GM21825 (cell line): ENCODE measurements around the gene LRRC59.

Experiments
- ATAC-seq: cut with Tn5 transposase; IDR thresholded peaks from one replicate; pipeline ENCODE4 v1.9.1; 2021; ENCODE audit warnings: mild to moderate bottlenecking, moderate library complexity; ENCODE audit not compliant: unreplicated experiment

The LRRC59 gene

DNA sequence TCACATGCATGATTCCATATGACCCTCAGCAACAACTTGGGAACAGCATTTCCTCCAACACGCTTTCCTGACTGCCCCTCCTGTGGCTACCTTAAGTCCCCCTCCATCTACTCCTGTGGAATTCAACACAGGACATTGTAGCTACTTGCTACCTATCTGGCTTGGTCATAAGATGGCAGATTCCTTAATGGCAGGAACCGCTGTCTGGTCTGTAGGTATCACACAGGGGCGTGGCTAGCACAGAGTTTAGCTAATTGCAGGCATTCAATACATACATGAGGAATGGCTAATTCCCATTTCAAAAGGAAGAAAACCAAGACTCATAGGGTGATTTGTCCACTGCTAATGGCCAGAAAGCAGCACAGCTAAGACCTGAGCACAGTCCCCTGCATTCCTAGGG is 8.6 kb downstream of the LRRC59 start:
- no peak for ATAC-seq

DNA sequence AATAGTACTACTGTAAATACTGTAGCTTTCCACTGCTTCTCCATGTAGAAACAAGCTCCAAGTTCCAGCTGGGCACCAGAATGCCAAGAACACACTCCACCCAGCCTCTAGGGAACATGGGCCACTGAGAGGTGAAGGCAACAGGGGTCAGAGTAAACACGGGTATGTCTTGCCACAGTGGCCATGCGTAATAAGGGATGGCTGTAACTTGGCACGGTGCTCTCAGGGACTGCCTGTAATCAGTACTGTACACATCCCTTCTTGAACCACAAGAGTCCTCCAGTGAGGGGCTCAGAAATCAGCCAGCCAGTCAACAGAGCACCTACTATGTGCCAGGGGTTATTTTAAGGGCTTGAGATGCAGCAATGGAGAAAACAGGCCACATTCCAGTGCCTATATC is 10.8 kb downstream of the LRRC59 start:
- no peak for ATAC-seq

DNA sequence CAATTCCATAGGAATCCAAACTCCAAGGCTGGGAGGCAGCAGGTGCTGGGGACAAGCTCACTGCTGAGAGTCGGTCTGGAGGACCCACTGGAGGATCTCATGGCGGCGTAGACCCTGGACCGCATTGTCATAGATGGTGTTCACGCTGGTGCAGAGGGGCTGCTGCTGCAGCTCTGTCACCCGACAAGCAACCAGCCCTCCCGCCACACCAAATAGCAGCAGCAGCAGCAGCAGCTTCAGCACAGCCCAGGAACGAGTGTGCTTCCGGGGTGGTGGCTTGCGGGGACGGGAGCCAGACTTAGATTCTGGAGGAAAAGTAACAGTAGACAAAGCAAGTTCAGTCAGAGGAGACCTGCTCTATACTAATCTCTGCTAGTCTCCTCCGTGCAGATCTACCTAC is 14.4 kb downstream of the LRRC59 start:
- no peak for ATAC-seq

DNA sequence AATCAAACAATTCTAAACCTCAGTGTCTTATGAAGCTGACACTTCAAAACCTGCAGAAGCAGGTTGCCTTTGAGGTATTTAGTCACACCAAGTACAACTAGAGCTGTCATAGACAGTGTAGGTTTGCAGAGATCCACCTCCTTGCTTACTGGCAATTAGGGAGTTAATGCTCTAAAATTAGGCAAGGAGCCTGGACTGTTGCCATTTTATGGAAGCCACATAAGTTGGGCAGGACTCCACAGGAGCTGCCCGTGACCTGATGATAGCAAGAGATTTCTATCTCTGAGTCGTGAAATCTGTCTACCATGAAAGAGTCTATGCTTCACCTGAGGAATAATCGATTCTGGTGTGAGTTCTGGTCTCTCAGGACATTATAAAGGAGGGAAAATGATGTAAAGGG is 15.4 kb downstream of the LRRC59 start:
- ATAC-seq, result no peak

DNA sequence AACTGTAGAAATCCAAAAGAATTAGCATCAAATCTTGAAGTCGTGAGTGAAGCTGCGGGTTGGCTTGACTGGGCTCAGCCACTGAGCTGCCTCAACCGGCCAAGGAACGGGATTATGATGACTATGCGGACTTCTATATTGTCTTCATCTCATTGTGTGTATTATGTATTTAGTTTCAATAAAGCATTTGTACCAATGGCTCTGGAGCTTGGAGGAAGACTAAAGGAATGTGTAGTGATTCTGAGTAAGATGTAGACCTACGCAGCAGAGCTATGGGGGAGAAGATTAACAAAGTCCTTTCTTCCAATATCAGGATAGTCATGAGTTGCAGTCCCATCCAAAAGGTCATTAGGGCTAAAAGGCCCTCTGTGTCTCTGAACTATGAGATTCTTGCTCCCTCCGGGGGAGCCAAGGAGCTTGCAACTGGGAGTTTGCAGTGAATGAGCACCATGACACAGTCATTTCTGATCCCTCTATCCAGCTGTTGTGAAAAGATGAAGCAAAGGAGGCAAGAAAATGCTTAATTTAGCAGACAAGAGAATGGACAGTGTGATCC is 16.0 kb downstream of the LRRC59 start:
- ATAC-seq, result no peak

DNA sequence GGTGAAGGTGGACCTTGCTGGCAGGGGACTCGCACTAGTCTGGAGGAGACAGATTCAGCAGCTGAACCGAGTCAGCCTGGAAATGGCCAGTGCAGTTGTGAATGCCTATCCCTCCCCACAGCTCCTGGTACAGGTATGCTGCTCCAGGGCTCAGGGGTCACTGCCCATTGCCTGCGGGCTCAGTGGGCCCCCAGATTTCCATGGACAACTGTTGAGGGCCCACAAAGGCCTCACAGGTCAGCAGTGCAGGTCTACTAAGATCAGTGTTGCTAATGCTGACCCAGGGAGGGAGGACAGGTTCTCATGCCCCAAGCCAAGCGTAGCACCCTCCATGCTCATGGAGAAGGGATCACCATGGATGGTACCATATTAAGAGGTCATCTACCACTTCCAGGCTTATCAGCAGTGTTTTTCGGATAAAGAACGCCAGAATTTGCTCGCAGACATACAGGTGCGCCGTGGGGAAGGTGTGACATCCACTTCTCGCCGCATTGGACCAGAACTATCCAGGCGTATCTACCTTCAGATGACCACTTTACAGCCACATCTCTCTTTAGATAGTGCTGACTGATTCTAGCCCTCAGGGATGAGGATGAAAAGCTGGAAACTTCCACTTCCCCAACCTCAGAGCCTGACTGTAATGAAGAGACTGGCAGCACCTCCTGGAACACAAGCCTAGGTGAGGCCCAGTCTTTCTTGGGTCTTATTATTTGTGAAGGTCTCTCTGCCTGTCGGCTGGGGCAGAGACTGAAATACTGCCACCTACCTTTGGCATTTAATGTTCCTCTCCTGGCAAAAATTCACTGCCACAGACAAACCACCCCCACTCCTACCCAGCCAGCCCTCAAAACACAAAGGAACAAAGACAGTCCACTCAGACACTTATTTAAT is 16.7 kb downstream of the LRRC59 start:
- no peak for ATAC-seq

DNA sequence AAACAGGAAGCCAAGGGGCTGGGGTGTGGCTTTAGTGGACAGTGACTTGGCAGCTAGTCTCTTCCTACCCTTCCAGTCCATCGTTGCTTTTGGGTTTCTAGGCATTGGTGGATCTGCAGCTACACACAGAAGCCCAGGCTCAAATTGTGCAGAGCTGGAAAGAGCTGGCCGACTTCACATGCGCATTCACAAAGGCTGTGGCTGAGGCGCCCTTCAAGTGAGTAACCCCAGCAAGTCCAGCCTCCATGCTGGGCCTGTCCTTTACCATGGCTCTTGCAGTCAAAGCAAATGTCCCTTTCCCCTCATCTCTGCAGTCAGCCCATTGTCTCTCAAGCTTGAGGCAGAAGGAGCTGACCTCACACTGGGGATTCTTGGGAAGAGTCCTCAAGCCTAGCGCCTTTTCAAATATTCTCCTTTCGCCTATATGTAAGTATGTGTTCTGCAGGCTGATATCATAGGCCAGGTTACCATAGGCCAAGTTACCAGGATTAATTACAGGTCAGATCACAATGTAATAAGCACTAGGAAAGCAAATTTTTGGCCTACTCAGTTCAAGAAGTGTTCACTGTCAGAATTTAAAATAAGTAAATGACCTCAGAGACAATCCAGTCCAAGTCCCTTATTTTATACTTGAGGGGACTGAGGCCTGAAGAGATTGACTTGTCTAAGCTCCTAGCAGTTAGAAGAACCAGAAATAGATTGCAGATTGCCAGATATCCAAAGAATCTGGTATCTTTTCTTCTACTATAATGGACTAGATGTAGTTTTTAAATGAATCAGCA is 17.8 kb downstream of the LRRC59 start:
- no peak for ATAC-seq

DNA sequence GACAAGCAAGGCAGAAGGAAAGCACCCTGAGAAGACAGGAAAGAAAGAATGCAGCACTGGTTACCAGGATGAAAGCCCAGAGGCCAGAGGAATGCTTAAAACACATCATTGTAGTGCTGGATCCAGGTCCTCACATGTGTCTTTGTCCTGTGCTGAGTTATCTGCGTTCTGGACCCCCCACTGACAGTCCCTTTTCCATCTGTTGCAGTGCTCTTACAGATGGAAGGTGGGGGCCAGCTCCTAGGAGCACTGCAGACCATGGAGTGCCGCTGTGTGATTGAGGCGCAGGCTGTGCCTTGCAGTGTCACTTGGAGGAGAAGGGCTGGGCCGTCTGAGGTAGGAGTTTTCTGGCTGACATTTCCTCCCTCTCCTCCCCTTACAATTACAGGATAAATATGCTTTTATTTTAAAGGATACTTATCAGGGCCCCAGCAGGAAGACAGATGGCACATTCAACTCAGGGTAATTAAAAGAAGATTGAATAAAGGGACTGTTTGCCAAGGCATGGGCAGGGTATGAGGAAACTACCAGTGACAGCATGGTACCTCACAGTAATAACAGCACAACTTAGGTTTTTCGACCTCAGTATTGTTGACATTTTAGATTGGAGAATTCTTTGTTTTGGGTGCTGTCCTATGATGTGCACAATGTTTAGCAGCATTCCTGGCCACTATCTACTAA is 21.3 kb downstream of the LRRC59 start:
- ATAC-seq, result no peak

DNA sequence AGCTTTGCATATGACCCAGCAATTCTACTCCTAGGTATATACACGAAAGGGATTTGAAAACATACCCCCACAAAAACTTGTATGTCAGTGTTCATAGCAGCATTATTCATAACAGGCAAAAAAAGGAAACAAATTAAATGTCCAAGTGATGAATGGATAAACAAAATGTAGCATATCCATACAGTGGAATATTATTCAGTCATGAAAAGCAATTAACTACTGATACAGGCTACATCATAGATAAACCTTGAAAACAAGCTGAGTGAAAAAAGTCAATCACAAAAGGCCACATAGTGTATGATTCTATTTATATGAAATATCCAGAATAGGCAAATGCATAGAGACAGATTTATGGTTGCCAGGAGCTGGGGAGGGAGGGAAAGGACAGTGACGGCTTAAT is 23.6 kb downstream of the LRRC59 start:
- no peak for ATAC-seq

DNA sequence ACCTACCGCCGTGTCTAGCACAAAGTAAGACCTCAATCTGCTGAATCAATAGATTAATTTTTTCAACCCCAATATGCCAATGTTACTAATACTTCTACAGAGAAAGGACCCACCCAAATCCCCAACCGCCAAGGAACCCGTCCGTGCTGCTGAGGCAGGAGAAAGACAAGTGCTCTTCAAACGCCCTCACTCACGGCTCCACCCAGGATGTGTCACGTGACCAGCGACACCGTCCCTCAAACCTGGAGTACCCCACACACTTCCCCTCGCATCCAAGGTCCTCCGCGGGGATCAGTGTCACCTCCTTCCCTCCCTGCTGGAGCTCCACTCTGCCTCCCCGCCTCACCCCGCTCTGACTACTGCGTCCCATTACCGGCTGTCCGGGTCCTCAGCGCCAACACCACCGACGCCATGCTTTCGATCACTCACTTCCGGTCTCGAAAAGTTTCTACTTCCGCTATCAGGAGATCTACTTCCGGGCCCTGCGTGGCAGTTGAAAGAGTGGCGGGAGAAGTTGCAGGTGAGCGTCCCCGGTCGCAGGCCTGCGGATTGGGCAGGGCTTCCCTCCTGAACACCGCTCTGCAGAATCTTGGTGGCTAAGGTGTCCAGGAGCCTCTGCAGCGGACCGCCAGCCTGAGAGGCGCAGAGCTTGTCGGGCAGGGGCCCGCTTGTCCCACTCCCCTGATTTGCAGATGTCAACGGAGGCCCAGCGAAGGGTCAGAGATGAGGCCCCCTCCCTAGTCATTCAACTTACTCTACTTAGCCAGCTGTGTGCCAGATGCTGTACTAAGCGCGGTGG is 24.4 kb downstream of the LRRC59 start, which contains the start of the genes EME1 and MRPL27:
TSS of gene EME1 (plus strand) at position 472 of the 799 bp plus-strand sequence. CDS start 1,980 bp downstream, outside the sequence.
TSS of gene MRPL27 (minus strand) at position 427 of the 799 bp plus-strand sequence. CDS start at position 413, 14 bp downstream.
- peak; percentile 81 for ATAC-seq

DNA sequence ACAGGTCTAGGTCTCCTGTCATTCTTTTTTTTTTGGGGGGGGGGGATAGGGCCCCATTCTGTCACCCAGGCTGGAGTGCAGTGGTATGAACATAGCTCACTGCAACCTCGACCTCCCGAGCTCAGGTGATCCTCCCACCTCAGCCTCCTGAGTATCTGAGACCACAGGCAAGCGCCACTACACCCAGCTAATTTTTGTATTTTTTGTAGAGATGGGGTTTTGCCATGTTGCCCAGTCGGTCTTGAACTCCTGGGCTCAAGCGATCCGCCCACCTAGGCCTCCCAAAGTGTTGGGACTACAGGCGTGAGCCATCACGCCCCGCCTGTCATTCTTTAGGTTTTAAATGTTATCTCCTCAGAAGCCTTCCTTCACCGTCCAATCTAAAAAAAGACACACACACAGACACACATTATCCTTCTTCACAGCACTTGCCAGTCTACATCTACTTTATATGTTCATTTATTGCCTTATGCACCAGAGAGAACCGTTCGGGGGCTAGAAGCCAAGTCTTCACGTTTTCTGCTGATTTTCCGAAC is 25.0 kb downstream of the LRRC59 start:
- ATAC-seq, result no peak

DNA sequence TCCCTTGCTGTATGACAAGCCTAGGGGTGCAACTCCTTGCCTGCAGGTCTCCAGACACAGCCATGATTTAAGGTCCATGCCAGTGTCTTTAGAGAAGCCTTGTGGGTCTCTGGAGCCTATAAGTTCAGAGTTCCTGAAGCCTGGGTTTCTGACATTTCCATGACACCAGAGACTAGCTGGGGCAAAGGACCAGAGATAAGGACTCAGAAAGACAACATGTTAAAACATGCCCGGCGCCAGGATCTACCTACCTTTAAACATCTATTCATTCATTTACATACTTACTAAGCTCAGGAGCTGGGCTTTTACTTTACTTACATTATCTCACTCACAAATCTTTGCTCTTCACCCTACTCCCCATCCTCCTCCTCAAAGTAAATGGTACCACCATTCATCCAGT is 25.8 kb downstream of the LRRC59 start:
- no peak for ATAC-seq

DNA sequence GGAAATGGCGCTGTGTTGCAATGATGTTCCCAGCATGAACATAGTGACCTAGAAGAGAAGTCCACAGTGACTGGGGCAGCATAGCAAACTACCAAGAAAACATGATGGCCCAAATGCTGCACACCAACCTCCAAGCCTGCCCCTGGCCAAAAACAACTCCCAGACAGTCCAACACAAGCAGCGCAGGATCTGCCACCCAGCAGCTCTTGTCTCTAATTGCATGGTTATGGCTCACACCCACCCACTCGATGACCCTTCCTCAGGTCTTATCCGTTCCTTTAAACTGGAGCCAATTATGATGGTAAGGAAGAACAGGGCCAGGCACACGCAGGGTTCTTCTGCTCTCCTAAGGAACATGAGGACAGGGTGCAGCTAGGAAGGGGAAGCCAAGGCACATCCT is 27.3 kb downstream of the LRRC59 start:
- ATAC-seq, result no peak

DNA sequence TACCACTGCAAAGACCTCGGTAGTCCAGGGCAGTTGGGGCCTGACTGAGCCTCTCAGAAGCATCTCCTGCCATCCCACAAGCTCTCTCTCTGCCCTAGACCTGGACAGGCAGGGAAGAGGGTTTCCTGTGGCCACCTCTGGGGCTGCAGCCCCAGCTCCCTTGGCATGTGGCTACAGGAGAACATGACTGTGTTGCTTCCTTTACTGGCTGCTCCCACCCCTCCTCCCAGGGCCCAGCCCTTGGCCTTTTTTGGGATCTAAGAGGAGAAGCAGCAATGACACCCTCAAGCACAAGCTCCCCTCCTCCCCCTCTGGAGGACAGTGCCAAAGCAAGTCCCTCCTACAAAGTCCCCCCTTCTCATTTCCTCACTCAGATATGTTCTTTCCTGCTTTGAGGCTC is 29.9 kb downstream of the LRRC59 start:
- ATAC-seq, result no peak

DNA sequence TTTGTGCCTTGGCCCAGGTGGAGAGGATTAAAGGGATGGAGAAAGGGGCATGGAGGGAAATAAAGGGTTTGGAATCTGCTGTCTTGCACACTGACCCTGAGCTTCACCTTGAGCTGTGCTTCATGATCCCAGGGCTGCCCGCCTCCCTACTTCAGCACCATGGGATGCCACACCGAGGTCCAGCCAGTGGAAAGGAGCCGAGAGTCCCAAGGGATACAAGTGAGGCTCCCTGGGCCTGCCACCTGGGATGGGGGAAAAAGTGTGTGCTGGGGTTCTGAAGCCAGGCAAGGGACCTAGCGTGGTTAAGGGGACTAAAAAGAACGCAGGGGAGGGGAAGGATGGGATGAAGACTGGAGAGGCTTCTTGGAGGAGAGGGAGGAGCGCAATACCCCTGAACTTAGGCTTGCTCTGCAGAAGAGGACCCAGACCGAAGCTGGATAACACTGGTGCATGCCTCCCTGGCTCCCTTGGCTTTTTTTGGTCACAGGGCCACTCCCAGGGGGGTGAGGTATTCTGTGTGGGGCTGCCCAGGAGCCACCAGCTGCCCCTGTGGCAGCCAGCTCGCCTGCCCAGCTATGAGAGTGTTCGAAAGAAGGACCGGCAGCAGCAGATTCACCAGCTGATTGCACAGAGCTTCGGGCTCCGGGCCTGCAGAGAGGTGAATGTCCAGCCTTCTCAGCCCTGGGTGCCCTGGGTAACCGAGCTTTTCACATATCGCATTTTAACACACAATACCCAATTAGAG is 31.5 kb downstream of the LRRC59 start:
- no peak for ATAC-seq

DNA sequence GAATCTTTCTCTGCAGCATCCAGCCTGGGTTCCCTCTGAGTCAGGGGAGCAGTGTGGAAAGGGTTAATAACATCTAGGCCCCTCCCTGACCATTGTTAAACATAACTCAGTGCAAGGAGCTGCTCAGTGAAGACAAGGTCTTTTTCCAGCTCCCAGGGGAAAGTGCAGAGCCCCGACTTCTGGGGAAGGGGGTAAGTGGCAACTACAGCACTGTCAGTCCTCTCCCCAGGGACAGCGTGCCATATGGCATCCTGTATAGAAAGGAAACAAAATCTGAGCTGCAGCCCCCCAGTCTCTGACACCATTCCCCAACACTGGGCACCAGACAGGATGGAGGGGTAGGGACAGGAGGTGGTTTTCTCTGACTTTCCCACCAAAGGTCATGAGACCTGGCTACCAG is 32.2 kb downstream of the LRRC59 start:
- no peak for ATAC-seq

DNA sequence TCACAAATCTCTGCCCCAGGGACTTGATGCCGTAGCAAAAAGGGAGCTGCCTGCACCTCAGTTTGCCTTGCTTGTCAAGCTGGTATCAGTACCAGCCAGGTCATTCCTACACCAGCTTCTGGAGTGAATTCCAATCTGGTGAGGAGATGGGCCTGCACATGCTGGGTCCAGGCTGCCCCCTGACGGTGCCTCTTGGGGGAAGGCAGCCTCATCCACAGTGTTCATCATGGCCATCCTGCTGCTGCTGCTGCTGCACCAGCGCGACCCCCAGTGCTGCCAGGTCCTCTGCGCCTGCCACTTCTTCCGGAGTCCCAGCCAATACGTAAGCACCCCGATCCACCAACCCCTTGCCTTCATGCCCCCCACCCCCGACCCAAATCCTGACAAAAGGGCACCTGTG is 32.6 kb downstream of the LRRC59 start:
- ATAC-seq, result no peak

DNA sequence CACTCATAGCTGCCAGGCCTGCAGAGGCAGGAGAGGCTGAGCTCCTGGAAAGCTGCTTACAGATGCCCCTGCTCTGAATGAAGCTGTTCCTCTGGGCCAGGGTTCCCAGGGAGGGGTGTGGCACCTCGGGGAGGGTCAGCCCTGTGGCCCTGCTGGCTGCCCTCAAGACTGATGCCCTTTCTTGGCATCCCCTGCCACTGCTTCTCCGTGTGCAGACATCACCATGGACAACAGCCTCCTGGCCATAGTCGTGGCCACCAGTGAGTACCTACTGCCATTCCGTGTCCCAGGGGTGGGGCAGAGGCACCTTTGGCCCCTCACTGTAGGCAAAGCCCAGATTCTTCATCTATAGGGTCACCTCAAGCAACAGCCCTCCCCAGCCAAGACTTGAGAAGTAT is 33.3 kb downstream of the LRRC59 start:
- no peak for ATAC-seq
